ENCODE results near the gene RPS15. TPM values are rescaled to one million over a fixed set of nuclear protein-coding genes. Genes with fewer than 3 reads are reported as not detected.
"Not testable (repeated sequence)": the region's sequence is repeated elsewhere in the genome, so short reads cannot be mapped to it uniquely, and the experiment has no call there.

Gene RPS15
- total RNA-seq, 1 experiment from 2014 or later: 702 TPM

DNA sequence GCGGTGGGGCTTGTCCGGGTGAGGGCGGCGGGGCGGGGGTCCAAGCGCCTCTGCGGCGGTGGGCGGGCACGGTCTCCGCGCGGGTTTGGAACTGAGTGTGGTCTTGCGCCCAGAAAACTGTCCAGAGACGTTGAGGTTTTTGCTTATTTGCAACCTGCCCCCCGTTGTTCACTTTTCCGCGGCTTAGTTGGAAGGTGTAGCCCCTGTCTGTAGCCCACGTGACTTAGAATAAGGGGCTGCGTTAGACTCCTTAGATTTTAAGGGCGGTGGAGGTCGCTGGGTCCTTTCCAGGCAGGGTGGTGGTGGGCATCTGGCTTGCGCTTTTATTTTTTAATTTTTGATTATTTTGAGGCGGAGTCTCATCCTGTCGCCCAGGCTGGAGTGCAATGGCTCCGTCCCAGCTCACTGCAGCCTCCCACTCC, 748 bp downstream of the RPS15 start:
- Histone ChIP-seq H3K36me3 (peaks cover 47% of the 10 kb centered on the region), H3K9me3 (no peaks in the 10 kb centered on the region), H3K4me3 (peak overlapping the region; percentile 86), H3K27me3 (no peaks in the 10 kb centered on the region)
- no peak for DNase-seq

- peaks cover 47% of the 10 kb centered on the region for H3K36me3 ChIP-seq
- DNase-seq, H3K9me3 ChIP-seq, H3K27me3 ChIP-seq: not testable (repeated sequence)
- peak overlapping the region; percentile 86 for H3K4me3 ChIP-seq
Observed at GRCh38 chr19:1439525-1440417, 1.6 kb downstream of the RPS15 start.

DNA sequence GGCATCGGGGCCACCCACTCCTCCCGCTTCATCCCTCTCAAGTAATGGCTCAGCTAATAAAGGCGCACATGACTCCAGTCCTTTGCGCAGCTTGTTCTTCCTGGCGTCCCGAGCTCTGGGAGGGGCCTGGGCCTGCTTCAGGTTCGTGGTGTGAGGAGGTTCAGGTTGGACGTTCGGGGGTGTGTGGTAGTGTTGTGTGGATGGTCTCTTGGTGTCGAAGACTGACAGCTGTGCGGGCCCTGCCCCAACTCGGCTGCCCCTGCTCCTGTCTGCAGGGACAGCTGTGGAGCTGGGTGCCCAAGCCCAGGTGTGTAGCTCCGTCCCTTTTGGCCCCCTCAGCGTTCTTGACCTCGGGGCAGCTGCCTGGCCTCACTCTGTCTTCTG, 2.2 kb downstream of the RPS15 start:
- DNase-seq: no peak
- H3K36me3 ChIP-seq: peaks cover 46% of the 10 kb centered on the region
- H3K27me3 ChIP-seq: no peaks in the 10 kb centered on the region
- H3K9me3 ChIP-seq: no peaks in the 10 kb centered on the region
- H3K4me3 ChIP-seq: no peak overlapping the region; the same call in 1 of the 2 replicates

DNA sequence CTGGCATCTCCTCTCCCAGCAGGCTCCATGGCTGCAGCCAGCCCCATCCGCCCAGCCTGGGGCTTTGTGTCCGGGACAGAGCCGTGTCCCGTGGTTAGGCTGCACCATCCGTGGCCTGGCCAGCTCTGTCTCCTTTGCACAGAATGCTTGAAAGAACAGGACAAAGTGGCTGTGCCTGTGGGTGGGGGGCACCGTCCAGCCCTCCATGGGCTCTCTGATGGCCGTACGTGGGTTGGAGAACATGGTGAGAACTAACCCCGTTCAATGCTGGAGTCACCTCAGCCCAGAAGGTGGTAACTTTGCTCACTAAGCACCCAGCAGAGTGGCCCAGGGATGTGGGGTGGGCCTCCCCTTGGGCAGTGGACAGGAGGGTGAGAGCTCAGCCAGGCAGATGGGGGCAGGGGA, 2.8 kb downstream of the RPS15 start:
- peaks cover 43% of the 10 kb centered on the region for H3K36me3 ChIP-seq
- H3K9me3 ChIP-seq: no peaks in the 10 kb centered on the region
- DNase-seq: no peak
- H3K27me3 ChIP-seq: no peaks in the 10 kb centered on the region
- H3K4me3 ChIP-seq: no peak overlapping the region

- H3K36me3 ChIP-seq: peaks cover 43% of the 10 kb centered on the region
- H3K4me3 ChIP-seq: no peak overlapping the region
- DNase-seq: no peak
Observed at GRCh38 chr19:1441677-1442438, 3.7 kb downstream of the RPS15 start.

GRCh38 chr19:1445185-1445931, 7.2 kb downstream of the RPS15 start:
- no peaks in the 10 kb centered on the region for H3K27me3 ChIP-seq
- H3K4me3 ChIP-seq: peak overlapping the region; percentile 11; the same call in 1 of the 2 replicates
- peak; percentile 54 for DNase-seq
- H3K36me3 ChIP-seq: peaks cover 25% of the 10 kb centered on the region
- H3K9me3 ChIP-seq: no peaks in the 10 kb centered on the region

More at GRCh38 chr19:1441677-1442438, 3.7 kb downstream of the RPS15 start:
- H3K27me3 ChIP-seq: no peaks in the 10 kb centered on the region
- H3K9me3 ChIP-seq: no peaks in the 10 kb centered on the region

DNA sequence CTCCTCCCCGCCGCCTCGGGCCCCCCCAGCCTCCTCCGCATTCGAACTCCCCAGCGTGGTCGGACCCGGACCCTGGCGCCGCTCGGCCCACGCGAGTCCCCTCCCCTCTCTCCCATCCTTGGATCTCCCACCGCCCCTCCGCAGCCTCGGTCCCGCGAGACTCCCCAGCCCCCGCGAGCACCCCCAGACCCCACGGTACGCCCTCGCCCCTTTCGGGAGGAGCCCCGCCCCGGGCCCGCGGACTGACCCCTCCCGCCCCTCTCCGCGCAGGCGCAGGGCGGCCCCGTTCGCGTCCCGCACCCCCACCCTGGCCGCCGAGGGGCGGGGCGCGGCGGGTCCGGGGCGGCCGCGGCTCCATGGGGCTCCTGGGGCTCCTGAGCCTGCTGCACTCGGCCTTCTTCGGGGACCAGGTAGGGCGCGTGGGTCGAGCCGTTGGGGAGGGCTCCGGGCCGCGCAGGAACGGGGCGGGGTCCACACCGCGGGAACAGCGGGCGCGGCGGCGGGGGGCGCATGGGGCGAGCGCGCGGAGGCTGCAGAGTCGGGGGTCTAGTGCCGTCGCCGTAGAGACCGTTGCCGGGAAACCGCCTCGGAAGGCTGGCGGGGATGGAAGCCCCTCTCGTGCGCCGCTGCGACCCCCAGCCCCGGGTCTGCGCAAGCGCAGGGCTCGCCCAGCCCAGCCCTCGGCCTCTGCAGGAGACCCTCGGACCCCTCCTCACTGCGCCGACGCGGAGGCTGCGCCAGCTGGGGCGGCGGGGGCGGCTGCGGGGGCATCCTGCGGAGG, 7.9 kb downstream of the RPS15 start:
- Histone ChIP-seq H3K27me3 (no peaks in the 10 kb centered on the region), H3K4me3 (peak overlapping the region; percentile 10; the same call in 1 of the 2 replicates), H3K36me3 (peaks cover 17% of the 10 kb centered on the region), H3K9me3 (no peaks in the 10 kb centered on the region)
- peak; percentile 31 for DNase-seq

DNA sequence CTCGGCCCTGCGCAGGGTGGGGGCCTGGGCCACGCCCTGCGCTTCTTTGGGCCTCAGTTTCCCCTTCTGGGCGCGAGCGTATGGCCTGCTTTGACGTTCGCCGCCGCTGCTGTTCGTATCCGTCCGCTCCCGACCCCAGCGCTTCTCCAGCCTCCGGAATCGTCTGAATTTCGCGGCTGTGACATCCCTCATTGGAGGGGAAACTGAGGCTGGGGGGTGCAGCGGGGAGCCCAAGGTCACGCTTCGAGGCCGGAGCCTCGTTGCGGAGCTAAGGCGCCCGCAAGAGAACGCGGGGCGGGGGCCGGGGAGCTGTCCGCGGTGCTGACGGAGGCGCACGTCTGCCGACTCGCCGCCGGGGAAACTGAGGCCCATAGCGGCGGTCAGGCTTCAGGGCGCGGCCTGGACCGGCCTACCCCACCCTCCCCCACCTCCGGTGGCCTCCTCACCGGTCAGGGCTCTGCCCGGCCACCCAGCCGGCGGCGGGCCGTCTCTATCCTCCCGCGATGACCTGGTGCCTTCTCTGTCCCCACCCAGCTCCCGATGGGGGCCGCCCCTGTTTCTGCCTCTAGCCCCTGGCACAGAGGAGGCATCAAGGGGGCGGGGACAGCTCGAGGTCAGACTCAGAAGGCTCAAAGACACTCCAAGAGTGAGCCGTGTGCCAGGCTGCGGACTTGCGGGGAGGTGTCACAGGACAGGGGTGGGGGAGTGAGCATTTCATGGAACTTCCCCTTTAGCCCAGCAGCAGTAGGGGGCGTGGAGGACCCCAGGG, 8.7 kb downstream of the RPS15 start:
- H3K36me3 ChIP-seq: peaks cover 9% of the 10 kb centered on the region; the same call in 1 of the 2 replicates
- DNase-seq: no peak
- no peaks in the 10 kb centered on the region for H3K9me3 ChIP-seq
- no peak overlapping the region for H3K4me3 ChIP-seq
- no peaks in the 10 kb centered on the region for H3K27me3 ChIP-seq

DNA sequence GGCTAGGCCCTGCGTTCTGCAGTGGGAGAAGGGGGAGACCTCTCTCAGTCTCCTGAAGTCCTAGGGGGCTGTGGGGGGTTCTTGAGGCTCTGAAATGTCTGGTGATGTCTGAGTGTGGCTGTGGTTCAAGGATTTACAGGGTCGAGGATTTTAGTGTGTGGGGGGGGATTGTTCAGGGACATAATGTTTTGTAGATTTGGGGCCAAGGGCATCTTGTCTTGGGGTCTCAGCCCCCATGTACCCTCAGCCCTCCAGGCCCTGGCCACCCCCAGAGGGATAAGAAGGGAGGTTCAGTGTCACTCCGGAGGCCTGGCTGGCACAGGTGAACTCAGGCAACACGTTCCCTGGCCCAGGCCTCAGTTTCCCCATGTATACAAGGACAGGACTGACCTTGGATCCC, 9.3 kb downstream of the RPS15 start:
- no peaks in the 10 kb centered on the region for H3K27me3 ChIP-seq
- H3K36me3 ChIP-seq: peaks cover 3% of the 10 kb centered on the region; the same call in 1 of the 2 replicates
- H3K4me3 ChIP-seq: no peak overlapping the region
- DNase-seq: no peak
- no peaks in the 10 kb centered on the region for H3K9me3 ChIP-seq

- no peaks in the 10 kb centered on the region for H3K9me3 ChIP-seq
- H3K4me3 ChIP-seq: no peak overlapping the region
- H3K36me3 ChIP-seq: no peaks in the 10 kb centered on the region
- DNase-seq: no peak
- H3K27me3 ChIP-seq: no peaks in the 10 kb centered on the region
Observed at GRCh38 chr19:1447944-1448343, 9.7 kb downstream of the RPS15 start.

DNA sequence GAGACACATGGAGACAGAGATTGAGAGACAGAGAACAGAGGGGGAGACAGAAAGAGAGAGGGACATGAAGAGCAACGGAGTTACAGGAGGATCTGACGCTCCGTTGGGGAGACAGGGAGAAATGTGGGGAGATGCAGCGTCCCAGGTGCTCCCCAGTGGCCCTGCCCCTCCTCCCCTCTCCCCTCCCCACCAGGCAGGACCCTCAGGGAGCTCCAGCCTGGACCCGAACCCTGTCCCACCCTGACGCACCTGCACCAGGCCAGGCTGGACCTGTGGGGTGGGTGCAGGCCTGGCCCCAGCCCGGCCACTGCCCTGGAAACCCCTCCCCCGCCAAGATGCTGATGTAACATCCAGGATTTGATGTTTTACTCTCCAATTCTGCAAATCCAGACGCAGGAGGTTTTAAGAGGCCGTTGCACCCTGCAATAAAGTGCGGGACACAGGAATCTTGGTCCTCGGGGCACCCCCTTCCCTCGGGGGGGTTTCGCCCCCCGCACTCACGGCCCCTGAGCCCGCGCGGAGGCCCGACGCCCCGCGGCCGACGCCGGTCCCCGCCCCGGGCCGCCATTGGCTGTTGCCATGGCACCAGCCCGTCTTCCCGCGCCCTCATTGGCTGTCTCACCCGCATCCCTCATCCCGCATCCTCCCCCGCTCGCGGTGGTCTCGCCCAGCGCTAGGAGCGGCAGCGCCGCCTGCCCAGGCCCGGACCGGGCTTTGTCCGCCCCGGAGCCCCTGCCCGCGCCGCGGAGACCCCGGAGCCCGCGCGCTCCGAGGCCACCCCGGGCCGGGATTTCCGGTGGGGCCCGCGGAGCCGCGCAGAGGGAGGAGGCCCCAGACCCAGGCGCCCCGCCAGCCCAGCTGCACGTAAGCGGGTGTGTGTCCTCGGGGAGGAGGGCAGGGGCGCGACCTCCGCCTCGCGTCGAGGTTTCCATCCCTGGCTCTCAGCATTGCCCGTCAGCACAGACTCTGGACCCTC, 11.6 kb downstream of the RPS15 start, which contains the start of gene APC2:
Gene APC2, plus strand, starts transcription at position 655 of the 976 bp plus-strand sequence. CDS start 2,881 bp downstream, outside the sequence.
- DNase-seq: no peak
- Histone ChIP-seq H3K4me3 (no peak within 1 kb of the TSS), H3K36me3 (no peaks in the 10 kb centered on the region), H3K9me3 (no peaks in the 10 kb centered on the region), H3K27me3 (no peaks in the 10 kb centered on the region)

DNA sequence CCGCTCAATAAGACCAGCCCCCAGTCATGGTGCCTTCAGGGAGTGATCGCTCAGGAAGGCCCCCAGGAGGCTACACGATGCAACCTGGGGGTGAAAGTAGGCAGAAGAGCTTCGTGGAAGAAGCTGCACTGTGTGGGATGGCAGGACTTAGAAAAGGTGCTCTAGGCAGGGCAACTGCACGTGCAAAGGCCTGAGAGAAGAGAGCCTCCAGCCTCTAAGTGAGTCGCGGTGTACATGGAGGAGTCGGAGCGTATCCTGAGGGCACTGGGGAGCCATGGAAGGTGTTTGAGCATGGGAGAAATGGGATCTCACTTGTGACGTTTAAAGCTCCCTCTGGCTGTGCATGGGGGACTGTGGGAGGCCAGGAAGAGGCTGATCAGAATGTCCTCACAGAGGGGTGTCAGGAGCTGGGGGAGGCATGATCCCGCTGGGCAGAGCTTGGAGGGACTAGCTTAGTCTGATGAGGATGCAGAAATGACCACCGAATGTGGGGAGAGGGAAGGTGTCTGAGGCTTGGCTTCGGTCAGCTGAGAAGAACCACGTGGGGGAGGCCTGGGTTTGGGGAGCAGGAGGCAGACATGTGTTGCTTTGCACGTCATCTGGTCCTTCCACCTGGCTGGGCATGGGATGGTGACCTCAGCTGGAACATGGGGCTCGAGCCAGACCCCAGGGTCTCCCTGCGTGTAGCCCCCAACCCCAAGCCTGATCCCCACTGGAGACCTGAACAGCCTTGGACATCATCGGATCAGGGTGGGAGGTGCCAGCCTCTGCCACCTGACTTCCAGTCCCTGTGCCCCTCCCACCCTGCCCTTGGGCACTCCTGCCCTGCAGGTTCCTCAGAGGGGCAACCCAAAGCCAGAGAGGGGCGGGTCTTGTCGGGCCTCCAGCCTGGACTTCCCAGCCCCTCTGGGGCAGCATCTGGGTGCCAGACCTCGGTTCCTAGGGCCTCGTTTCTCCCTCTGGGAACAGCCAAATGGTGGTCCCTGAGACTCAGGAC, 12.8 kb downstream of the RPS15 start:
- no peak overlapping the region for H3K4me3 ChIP-seq
- DNase-seq: no peak
- no peaks in the 10 kb centered on the region for H3K36me3 ChIP-seq
- H3K27me3 ChIP-seq: no peaks in the 10 kb centered on the region
- no peaks in the 10 kb centered on the region for H3K9me3 ChIP-seq
